Adrenal gland (tissue), 12 donors: ENCODE data around the gene STIL. TPM values are rescaled to one million over a fixed set of nuclear protein-coding genes. Genes with fewer than 3 reads are reported as not detected.

Experiments
- DNase-seq, 7 donors: peaks; one replicate each; pipeline ENCODE4 v3.0.0-alpha.2; 2019 to 2020
- H3K27ac ChIP-seq, 5 donors: fragments of 200-600 bp; sonication (generic) in 4 of 5; 1 replicate in 3 of 5; 2 replicates in 2 of 5; pipeline versions ENCODE4 v1.5.1 to v1.8.0; 2016 to 2020; ENCODE audit warnings: mild to moderate bottlenecking in 1 of 5
- H3K27me3 ChIP-seq: fragments of 200-600 bp; 2 replicates; pipeline ENCODE4 v1.8.0; 2021
- H3K36me3 ChIP-seq, 2 donors: fragments of 200-600 bp; replicated peaks in 1 of 2; 1 replicate in 1 of 2; 2 replicates in 1 of 2; pipeline versions ENCODE4 v1.5.1 to v1.8.0; 2018 to 2022
- H3K4me1 ChIP-seq, 2 donors: fragments of 200-600 bp; replicated peaks in 1 of 2; 1 replicate in 1 of 2; 2 replicates in 1 of 2; pipeline versions ENCODE4 v1.5.1 to v1.8.0; 2018 to 2021
- H3K4me3 ChIP-seq, 4 donors: fragments of 200-600 bp; sonication (generic) in 3 of 4; one replicate each; pipeline ENCODE4 v1.5.1; 2016 to 2018
- H3K9me3 ChIP-seq, 3 donors: fragments of 200-600 bp; sonication (generic) in 1 of 3; replicated peaks in 1 of 3; 1 replicate in 2 of 3; 2 replicates in 1 of 3; pipeline versions ENCODE4 v1.5.1 to v1.8.0; 2016 to 2021
- CTCF ChIP-seq, 6 experiments: fragments of 450-650 bp in 4 of 6; fragments of 200-600 bp in 2 of 6; sonication (generic) in 1 of 6; IDR thresholded peaks; 1 replicate in 5 of 6; 2 replicates in 1 of 6; pipeline versions ENCODE4 v1.5.1 to v1.8.0; 2016 to 2021; ENCODE audit warnings: antibody characterized with exemption in 6 of 6, mild to moderate bottlenecking in 2 of 6, moderate library complexity in 1 of 6
- POLR2A ChIP-seq, 2 donors: fragments of 450-650 bp; IDR thresholded peaks; one replicate each; pipeline ENCODE4 v1.6.1; 2017; ENCODE audit warnings: antibody characterized with exemption in 2 of 2, mild to moderate bottlenecking in 2 of 2, moderate library complexity in 1 of 2
- WGBS, 4 donors: extraction: QIAGEN DNeasy Blood & Tissue Kit in 2 of 4; methylation state at CpG; one replicate each; pipeline versions ENCODE4 v1.1.5 to v1.1.7; 2013 to 2017; 5-methylcytosine and 5-hydroxymethylcytosine counted together
- intact Hi-C, 2 donors: fragments of 100-400 bp; cut with DNase I; formaldehyde crosslinking; loops; one replicate each; pipeline versions ENCODE4 v1.14.1 to v1.15.0; 2022 to 2023
- polyA plus RNA-seq, 3 donors: library from polyadenylated mRNA; stranded (reverse); fragments of 200-250 nt in 2 of 3; fragments of 350-450 nt in 1 of 3; fragmentation: Illumina TruSeq in 1 of 3; extraction: RNeasy Lipid Tissue Mini Kit (QIAGEN cat#74804) in 1 of 3; gene quantifications; one replicate each; pipeline ENCODE4 v1.2.3, GENCODE V29; 2013 to 2014
- total RNA-seq, 9 donors: library from RNA; depleted of rRNA in 4 of 9; stranded (reverse); fragments of >200 nt in 4 of 9; fragments of 120-200 nt in 1 of 9; fragmentation: NEBNext Ultra II Directional in 1 of 9; extraction: Animal tissue kit (Norgen Biotek cat#: 25700) in 1 of 9; gene quantifications; one replicate each; pipeline versions ENCODE4 v1.1.0 to v1.2.4, GENCODE V29; 2013 to 2023
- donor health status: healthy with polysubstance abuse.
- donor health status: Bipolar disorder and iron deficiency.
- donor health status: DM: yes; HTN: yes; CAD: no.
- donor health status: DM: no; HTN: no; CAD: no.
- donor health status: DM: no; HTN: no; CAD: no.
- donor health status: DM: yes; HTN: yes; CAD: no.

Gene STIL
- total and polyA plus RNA-seq, 12 donors, result 0.24 to 7.0 (median 1.4) TPM

GRCh38 chr1:47201179-47201578, 112.8 kb downstream of the STIL start:
- 44 to 56% (median 50%) methylated on average over 4 of the region's 4 CpGs for WGBS, 4 donors
- Histone ChIP-seq H3K9me3 (no peaks in the 10 kb centered on the region), H3K27ac (no peak overlapping the region), H3K4me1 (no peaks in the 10 kb centered on the region), H3K4me3 (no peak overlapping the region), H3K36me3 (no peaks in the 10 kb centered on the region), H3K27me3 (no peaks in the 10 kb centered on the region)
- DNase-seq, result no peak
- intact Hi-C loops, result no loop called here
- TF ChIP-seq CTCF (IDR thresholded peaks at IDR 0.05) (no peak), POLR2A (IDR thresholded peaks at IDR 0.05) (no peak)

Other genes starting within 250 kb of the STIL start
- gene CYP4Z1, start 246.9 kb downstream of the STIL start, total RNA-seq, result under 1 TPM in 8 of 9 donors, not detected in 1; 0.16 to 0.84 (median 0.27) TPM
- under 1 TPM; 0.07 to 0.48 (median 0.47) TPM for gene CYP4Z1, start 246.9 kb downstream of the STIL start, polyA plus RNA-seq
- not detected for gene CYP4A22, start 176.7 kb downstream of the STIL start, total RNA-seq
- gene CYP4A22, start 176.7 kb downstream of the STIL start, polyA plus RNA-seq, result not detected
- gene PDZK1IP1, start 124.1 kb downstream of the STIL start, total RNA-seq, result 10 to 100 TPM in 3 of 9 donors, 1 to 10 TPM in 5, under 1 TPM in 1; 0.17 to 16.9 (median 3.9) TPM
- gene PDZK1IP1, start 124.1 kb downstream of the STIL start, polyA plus RNA-seq, result 1 to 10 TPM; 1.5 to 3.9 (median 3.7) TPM
- 1 to 10 TPM; 1.2 to 6.0 (median 3.0) TPM for gene TAL1, start 81.9 kb downstream of the STIL start, total RNA-seq
- 10 to 100 TPM in 1 of 3 donors, 1 to 10 TPM in 2; 2.9 to 13.4 (median 5.4) TPM for gene TAL1, start 81.9 kb downstream of the STIL start, polyA plus RNA-seq
- 10 to 100 TPM; 31.4 to 87.6 (median 64.7) TPM for gene CMPK1, start 19.6 kb upstream of the STIL start, total RNA-seq
- gene CMPK1, start 19.6 kb upstream of the STIL start, polyA plus RNA-seq, result 100 to 1,000 TPM in 1 of 3 donors, 10 to 100 TPM in 2; 31.0 to 124 (median 44.3) TPM
- gene FOXE3, start 102.1 kb upstream of the STIL start, total RNA-seq, result not detected
- under 1 TPM in 1 of 3 donors, not detected in 2; 0.07 TPM for gene FOXE3, start 102.1 kb upstream of the STIL start, polyA plus RNA-seq
- gene FOXD2, start 123.9 kb upstream of the STIL start, total RNA-seq, result 1 to 10 TPM in 5 of 9 donors, under 1 TPM in 4; 0.53 to 3.3 (median 1.3) TPM
- gene FOXD2, start 123.9 kb upstream of the STIL start, polyA plus RNA-seq, result under 1 TPM; 0.31 to 0.40 (median 0.32) TPM